NCI-H1105 treated with DMSO at 0.1 percent for 48 hours (cell line): ENCODE results near the gene SLC45A1.
"Not testable (repeated sequence)": the region's sequence is repeated elsewhere in the genome, so short reads cannot be mapped to it uniquely, and the experiment has no call there.

Experiments used
- DNase-seq: peaks from one replicate; lab custom pipeline; 2025; lab: John Stamatoyannopoulos, UW

SLC45A1 gene

DNA sequence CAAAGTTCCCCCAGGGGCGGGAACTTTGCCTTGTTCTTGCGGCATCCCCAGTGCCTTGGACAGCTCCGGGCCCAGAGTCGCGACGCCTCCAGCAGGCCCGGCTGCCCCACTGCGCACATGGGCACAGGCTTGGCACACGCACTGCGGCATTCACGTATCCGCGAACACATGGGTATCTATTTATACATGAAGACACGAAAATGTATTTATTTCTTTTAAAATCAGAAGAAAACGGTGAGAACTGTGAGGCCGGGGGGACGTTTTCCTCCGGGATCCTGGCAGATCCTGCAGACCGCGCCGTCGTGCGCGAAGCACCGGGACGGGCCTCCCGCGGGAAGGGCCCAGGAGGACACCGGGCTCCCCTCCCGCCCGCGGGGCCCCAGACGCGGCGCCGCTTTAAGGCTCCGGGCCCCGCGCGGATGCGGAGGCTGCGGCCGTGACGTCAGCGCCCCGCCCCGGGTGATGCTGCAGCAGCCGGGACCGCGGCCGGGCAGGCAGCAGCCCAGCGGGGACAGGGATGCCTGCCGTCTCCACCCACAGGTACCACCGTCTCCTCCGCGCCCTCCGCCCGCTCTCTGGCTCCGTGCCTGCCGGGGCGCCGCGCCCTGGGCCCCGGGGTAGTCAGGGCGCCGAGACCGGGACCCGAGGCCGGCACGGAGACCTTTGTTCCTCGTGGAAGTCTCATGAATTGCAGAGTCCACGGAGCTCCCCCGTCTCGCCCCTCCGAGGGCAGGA is at the start of gene SLC45A1:
Gene SLC45A1 (plus strand): TSS at position 468 of the 735 bp plus-strand sequence. CDS start 6,216 bp downstream, outside the sequence.
- DNase-seq, result peak; percentile 67

GRCh38 chr1:8273036-8273435 is 44.9 kb upstream of the SLC45A1 start:
- DNase-seq, result no peak

DNA sequence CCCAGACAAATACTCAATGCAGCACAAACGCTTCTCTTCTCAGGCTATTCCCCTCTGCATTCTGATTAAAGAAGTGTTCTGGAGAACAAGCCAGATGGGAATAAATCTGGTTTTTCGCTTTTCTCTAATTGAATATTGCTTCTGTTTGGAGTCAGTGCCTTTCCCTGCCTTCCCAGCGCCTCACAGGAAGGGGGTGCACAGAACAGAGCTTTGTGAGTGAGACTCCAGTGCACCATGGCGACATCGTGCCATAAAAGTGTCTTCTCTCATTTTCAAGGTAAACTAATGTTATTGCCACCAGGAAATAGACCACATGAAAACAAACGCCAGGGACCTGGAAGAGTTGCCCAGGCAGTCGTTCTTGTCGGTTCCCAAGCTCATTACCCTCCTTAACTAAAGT is 43.6 kb upstream of the SLC45A1 start:
- DNase-seq, result no peak

DNA sequence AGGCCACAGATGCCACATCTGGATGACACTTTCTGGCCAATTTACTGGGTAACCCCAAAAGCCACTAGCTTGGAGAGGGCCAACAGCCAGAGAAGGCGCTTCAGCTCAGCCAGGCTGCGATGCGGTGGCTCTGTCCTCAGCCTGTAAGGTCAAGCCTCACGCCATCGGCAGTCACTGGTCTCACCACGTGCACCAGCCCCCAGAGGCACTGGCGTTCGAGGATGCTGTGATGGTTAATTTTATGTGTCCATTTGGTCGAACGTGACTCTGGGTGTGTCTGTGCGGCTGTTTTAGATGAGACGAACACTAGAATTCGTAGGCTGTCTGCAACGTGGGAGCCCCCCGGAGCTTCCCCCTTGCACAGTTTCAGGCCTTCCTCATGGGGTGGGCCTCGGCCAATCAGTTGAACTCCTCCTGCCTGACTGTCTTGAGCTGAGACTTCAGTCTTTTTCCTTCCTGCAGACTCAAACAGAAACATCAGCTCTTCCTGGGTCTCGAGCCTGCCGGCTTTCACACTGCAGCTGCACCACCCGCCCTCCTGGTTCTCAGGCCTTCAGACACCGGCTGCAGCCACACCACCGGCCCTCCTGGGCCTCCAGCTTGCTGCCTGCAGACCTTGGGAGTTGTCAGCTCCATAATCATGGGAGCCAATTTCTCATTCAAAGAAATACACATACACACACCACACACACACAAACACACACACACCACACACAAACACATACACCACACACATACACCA is 41.6 kb upstream of the SLC45A1 start:
- no peak for DNase-seq

GRCh38 chr1:8276932-8277331 is 41.0 kb upstream of the SLC45A1 start:
- DNase-seq, result no peak

GRCh38 chr1:8278677-8279076 is 39.2 kb upstream of the SLC45A1 start:
- DNase-seq, result not testable (repeated sequence)

DNA sequence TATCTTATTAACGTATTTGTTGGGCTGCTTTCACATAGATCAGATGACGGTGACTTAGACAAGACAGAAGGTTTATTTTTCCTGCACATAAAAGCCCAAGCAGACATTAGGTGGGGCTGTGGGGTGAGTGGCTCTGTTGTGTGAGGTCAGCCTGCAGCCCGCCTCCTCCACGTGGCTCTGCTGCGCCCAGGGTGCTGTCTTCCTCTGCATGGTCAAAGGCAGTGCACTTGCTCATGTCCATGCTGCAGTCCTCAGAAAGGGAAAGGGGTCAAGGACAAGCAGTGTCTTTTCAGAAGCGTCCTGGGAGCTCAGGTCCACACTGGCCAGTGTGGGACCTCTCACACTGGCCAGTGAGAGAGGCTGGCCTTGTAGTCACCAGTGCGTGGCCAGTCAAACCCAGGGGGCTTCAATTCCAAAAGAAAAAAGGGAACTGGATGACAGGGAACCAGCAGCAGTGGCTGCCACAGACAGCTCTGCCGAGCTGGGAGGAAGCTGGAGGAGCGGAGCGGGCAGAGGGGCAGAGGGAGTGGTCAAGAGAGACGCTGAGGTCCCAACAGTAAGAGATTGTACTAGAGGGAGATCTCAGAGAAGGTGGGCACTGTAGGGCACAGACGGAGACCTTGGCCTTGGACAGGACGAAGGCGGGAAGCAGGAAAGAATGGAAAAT is 35.9 kb upstream of the SLC45A1 start:
- no peak for DNase-seq

GRCh38 chr1:8283058-8283884 is 34.6 kb upstream of the SLC45A1 start:
- no peak for DNase-seq

DNA sequence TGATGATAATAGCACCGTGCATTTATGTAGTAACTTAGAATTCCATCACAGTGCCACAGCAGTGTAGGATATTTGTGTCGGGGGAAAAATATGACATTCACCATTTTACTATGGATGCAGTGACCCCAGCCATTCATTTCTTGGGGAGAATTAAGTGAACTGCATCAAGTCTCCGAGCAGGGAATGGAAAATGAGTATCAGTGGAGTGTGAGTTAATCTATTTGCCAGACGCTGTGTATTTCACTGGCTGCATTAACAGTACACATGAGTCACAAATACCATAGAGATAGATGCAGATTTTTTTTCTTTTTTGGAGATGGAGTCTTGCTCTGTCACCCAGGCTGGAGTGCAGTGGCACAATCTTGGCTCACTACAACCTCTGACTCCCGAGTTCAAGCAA is 33.8 kb upstream of the SLC45A1 start:
- no peak for DNase-seq

DNA sequence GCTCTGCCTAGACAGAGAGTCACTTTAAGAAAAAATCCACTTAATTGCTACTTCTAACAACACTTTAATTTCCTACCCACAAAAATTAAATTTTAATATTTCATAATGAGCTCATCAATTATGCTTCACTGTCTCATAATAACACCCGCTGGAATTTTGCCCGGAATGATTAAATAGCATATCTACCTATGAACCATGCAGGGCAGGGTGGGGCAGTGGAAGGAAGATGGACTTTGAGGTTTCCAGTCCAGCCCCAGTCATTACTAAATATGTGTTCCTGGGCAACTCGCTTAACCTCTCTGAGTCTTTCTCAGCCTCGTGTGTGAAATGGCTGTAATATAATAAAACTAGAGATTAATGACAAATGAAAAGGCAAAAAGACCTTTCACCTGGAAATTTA is 32.8 kb upstream of the SLC45A1 start:
- DNase-seq, result no peak

- DNase-seq, result no peak
Observed at GRCh38 chr1:8285965-8286364, 31.9 kb upstream of the SLC45A1 start.

DNA sequence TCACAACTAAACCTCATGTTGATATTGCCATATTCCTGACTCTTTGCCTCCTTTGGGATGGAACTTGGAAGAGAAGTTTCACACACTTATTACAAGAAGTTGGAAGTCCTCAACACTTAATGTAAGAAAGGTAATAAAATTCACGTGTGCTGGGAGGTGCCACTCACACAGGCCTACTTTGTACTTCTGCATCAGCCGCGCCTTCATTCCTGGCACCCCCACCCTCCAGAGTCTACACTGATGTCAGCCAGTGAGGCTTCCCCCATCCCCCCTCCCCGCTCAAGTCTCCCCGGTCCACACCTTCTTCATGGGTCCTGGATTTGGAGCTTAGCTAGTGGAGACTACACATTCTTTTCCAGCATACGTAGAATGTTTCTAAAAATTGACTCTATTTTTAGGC is 24.8 kb upstream of the SLC45A1 start:
- no peak for DNase-seq

- DNase-seq, result no peak
Observed at GRCh38 chr1:8293641-8294169, 24.2 kb upstream of the SLC45A1 start.

- no peak for DNase-seq
Observed at GRCh38 chr1:8294170-8294697, 23.7 kb upstream of the SLC45A1 start.

DNA sequence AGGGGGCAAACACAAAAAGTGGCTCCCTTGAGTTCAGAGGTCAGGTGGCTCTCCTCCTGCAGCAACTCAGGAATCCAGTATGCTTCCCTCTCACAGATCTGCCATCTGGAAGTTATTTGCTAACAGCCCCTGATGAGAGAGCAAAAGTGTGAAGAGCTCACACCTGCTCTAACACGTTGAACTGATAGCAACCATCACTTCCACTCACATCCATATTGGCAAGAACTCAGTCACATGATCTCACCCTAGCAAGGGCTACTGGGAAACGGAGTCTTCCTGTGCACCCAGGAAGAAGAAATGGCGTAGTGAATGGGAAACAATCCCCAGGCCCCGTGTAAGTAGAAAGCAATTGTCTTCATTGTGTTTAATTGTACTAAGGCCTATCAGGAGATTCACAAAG is 20.7 kb upstream of the SLC45A1 start:
- no peak for DNase-seq

GRCh38 chr1:8299963-8300362 is 18.0 kb upstream of the SLC45A1 start:
- no peak for DNase-seq

DNA sequence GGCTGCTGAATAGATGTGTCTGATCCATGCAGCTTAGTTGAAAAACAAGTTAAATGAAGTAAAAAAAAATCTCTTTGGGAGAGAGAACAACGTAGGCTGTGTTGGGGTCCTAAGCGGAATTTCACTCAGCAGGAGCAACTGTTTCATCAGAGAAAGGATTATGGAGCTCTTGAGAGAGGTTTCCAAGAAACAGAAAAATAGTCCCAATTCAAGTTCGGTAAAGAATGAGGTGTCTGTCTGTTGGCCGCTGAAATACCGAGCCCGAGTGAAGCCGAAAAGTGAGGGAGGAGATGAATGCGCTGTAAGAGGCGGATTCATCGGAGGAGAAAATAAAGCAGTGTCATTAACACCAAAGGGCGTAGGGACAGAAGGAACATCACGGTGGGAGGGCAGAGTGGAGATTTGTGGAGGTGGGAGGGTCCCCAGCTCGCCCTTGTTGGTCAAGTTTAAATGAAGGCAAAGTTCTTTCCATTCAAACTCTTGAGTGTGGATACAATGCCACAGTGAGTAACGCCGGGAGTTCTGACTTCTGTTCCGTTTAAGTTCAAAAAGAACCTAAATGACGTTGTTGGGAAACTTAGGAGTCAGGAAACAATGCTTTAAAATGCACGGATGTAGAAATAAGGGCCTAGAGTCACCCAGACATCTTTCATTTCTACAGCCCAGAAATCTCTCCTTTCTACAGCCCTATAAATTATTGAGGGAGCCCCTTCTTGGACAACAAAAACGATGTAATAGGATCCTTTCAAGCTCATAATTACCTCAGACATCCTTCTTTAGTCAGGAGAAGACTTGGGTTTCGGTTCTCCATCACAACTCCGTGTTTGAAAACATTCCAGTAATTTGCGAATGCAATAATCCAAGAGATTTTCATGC is 15.6 kb upstream of the SLC45A1 start:
- DNase-seq, result no peak

GRCh38 chr1:8303141-8303540 is 14.8 kb upstream of the SLC45A1 start:
- no peak for DNase-seq

DNA sequence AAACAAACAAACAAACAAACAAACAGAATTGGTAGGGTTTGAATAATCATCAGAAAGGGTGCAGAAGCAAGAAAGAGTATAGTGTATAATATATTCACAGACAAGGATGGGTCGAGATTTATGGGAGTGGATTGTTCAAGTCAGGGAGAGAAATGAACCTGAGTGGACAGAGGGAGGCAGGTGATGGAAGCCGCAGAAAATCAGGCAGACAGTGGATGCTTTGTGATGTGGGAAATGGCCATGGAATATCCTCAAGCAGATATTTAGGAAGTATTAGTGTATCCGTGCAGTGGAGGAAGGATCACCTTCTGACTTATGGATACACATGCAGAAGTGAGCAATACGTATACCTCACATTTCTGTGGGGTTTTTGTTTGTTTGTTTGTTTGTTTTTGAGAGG is 14.0 kb upstream of the SLC45A1 start:
- no peak for DNase-seq

DNA sequence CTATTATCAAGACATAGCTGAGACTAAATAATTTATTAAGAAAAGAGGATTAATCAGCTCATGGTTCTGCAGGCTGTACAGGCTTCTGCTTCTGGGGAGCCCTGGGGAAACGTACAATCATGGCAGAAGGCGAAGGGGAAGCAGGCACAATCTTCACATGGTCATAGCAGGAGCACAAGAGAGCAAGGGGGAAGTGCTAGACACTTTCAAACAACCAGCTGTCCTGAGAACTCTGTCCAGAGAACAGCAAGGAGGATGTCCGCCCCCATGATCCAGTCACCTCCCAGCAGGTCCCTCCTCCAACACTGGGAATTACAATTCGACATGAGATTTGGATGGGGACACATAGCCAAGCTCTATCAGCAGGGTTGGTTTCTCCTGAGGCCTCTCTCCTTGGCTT is 10.3 kb upstream of the SLC45A1 start:
- no peak for DNase-seq
